Umbilical cord (tissue), 2 donors: ENCODE results near the gene RBMS3. TPM values are rescaled to one million over a fixed set of nuclear protein-coding genes. Genes with fewer than 3 reads are reported as not detected.
A peak's percentile ranks its signal among the peaks of the same experiment; 100 is the strongest.
"Not testable (repeated sequence)": the region's sequence is repeated elsewhere in the genome, so short reads cannot be mapped to it uniquely, and the experiment has no call there.

Source experiments
- DNase-seq: peaks from one replicate; pipeline ENCODE4 v3.0.0-alpha.2; 2015; ENCODE audit warnings: low spot score
- total RNA-seq: library from RNA; depleted of rRNA; stranded (reverse); fragments of >200 nt; gene quantifications from one replicate; pipeline ENCODE4 v1.2.3, GENCODE V29; 2014; ENCODE audit warnings: low replicate concordance; ENCODE audit not compliant: insufficient read depth

Gene RBMS3
- total RNA-seq, 1 donor from 2014 or later = 195 TPM

GRCh38 chr3:29429055-29429679 is 148.3 kb downstream of the RBMS3 start:
- peak; percentile 92 for DNase-seq

DNA sequence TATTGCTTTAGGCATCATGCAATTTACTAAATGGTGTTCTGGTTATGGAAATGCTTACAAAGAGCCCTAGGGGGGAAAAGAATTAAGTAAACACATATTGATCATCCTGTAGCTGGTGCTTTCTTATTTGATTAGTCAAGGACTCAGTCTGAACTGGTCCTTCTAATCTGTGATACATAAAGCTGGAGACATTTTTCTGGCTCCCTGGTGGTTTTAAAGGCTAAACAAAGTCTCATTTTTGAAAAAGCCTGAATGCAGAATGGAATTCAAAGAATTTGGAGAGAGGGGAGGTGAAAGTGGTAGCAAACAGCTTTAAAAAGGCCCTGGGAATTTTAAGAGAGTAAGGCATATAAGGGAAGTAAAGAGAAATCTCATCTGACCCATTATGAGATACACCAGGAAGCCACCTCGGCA is 149.7 kb downstream of the RBMS3 start:
- DNase-seq = peak; percentile 82

DNA sequence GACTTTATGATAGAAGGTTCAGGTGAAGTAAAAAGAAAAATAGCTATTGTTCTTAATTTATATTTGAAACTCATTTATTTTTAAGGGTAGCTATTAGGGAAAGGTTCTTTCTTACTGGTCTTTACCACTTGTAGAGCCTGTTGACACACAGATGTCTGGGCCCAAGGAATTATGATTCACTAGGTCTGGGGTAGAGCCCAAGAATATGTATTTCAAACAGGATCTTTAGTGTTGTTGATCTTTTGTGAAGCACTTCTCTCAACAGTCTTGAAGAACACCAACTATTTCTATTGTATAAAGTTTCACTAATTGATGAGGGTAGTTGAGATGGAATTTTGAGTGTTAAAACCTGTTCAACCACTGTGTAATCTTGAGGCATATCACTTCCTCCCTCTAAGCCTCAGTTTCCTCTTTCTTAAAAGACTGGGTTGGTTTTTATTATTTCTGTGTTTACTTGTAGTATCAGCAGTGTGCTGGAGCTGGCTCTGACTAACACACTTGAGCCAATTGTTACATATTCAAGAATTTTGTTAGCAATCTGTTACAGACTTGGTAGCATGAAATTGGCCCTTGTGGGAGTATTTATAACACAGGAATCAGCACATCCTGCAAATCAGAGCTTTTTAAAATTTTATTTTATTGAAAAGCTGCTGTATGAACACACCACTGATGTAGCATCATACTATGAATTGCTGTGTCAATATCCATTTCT is 155.9 kb downstream of the RBMS3 start:
- no peak for DNase-seq

DNA sequence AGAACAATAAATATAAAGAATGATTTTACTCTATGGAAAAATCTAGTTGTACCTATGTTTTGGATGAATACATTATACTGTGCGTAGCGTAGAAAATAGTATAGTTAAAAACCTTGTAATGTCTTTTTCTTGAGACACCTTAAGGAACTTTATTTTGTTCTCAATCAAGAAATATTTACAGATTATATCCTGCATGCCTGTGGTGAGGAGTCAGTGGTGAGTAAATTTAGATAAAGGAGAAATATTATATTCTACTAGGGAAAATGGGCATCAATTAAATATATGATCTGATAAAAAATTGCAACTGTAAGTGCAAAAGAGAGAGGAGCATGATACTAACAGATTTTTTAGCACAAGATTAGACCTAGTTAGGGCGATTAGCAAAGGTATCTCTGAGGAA is 157.7 kb downstream of the RBMS3 start:
- DNase-seq = no peak

GRCh38 chr3:29440413-29441305 is 159.8 kb downstream of the RBMS3 start:
- peak; percentile 52 for DNase-seq

GRCh38 chr3:29441422-29441821 is 160.6 kb downstream of the RBMS3 start:
- no peak for DNase-seq

DNA sequence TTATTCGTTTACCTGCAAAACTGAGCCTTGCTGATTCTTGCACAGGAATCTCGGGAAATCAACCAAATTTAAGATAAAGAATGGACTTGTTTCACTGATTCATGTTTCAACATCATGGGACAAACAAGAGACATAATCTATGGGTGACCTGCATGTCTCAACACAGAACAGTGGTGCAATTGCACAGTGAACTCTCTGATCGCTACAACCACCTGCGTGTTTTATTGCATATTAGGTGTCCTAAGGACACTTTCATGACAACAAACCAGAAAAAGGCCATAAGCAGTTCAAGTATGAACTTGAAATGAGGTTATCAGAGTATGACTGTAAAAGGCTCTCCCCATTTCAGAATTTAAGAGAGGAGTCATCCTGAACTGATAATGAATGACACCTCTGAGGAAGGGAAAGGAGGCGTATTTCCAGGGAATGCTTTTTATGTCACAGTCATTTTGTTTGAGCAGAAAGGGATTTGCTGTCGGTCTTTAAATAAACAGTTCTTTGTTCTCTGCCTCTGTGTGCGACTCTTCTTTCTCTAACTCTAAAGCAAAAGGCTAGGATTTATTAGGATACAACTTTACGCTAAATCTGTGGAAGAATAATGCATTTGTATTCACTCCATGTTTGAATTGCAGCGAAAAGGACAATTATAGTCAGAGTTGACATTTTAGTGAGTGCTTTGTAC is 167.2 kb downstream of the RBMS3 start:
- DNase-seq = no peak

DNA sequence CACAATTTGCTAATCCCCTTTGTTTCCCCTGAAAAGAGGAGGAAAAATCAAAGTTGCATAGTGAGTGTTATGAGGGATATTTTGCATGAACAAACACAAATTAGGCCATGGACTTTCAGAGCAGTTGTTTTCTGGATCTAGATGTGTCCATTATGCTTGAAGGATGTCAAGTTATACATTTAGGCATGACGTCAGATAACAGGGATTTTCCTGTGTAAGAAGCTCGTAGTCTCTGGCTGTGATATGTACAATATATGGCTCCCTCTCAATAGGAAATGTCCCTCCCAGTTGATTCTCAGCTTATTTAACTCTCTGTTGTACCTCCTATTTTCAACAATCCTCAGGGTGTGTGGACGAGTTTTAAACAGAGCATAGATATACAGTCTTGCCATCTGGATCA is 171.0 kb downstream of the RBMS3 start:
- no peak for DNase-seq

DNA sequence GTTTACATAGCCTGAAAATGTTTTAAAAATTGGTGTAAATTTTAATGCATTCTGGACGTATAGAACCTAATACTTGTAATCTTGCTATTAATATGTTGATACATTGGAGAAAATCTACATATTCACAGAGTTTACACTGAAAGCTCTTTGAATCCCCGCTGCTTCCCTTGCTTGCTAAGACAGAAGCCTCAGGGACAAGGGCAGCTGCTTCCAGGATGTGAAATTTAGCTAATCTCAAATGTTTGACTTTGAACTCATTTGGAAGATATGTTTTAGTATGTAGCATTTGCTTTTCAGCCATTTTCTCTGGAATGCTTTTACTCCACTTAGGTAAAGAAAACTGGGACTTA is 172.0 kb downstream of the RBMS3 start:
- DNase-seq = no peak

DNA sequence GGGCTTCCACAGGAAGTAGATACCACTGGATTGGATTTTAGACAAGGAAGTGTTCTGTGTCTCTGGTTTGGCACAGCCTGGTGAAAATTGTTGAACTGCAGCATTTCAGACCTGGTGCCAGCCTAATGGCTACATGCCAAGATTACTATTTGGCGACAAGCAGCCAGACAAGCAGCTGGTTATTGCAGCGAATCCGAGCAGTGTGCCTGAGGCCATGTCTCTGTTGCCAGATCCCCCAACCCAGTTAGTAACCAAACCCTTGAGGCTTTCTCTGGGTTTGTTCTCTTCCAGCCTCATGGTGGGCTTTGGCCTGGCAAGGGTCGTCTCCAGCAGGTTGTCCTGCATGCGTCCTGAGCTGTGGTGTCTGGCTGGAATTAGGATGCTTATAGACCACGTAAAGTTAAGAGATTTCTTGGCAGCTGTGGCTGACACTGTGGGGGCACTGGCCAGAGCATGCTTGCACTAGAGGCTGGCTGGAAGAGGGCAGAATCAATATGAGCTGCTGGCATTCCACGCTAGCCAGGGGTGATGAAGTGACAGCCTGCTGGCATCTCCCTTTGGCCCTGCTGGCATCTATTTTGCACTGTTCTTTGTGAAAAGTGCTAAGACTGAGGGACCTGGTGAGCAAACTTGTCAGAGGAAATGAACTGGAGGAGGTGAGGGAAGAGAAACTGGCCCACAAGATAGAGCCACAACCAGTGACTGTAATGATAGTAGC is 172.6 kb downstream of the RBMS3 start:
- no peak for DNase-seq

DNA sequence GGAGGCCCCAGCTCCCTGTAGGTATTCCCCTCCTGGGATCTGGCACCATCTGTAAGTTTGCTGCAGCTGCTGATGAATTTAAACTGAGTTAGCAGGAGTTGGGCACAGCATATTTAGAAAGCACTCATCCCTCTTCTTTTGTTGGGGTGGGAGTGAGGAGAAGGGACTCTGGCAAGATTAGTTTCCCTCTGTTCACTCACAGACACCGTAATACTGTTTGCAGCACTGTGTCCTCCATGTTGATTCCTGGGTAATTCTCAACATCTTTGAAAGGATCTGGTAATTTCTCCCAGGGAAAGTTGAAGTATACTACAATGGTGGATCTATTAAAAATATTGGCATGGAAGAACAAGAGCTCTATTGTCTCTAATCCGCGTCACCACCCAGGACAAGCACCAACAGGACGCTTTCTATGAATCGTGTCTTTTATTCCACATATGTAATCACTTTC is 173.3 kb downstream of the RBMS3 start:
- DNase-seq = no peak

GRCh38 chr3:29456901-29457300 is 176.0 kb downstream of the RBMS3 start:
- no peak for DNase-seq

GRCh38 chr3:29463304-29463703 is 182.4 kb downstream of the RBMS3 start:
- no peak for DNase-seq

- DNase-seq = no peak
These were observed 185.0 kb downstream of the RBMS3 start for GRCh38 chr3:29465836-29466235.

- no peak for DNase-seq
These were observed 185.6 kb downstream of the RBMS3 start for GRCh38 chr3:29466442-29466841.

DNA sequence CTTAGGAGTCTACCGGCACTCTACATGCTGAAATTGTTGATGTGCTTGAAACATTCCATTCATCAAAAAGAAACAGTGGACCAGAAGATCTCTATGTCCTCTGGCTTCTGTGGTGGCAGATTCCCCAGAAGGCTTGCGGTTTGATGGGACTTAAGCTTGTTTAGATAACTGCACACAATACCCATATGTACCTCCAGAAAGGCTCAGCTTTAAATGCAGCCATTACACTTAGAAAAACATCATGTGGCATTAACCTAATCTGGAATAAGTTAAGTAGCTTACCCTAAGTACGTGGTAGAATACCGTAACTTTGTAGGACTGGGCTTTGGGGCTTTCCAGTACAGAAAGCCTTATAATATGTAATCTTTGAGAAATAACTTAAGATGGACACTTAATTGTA is 187.3 kb downstream of the RBMS3 start:
- peak; percentile 83 for DNase-seq

DNA sequence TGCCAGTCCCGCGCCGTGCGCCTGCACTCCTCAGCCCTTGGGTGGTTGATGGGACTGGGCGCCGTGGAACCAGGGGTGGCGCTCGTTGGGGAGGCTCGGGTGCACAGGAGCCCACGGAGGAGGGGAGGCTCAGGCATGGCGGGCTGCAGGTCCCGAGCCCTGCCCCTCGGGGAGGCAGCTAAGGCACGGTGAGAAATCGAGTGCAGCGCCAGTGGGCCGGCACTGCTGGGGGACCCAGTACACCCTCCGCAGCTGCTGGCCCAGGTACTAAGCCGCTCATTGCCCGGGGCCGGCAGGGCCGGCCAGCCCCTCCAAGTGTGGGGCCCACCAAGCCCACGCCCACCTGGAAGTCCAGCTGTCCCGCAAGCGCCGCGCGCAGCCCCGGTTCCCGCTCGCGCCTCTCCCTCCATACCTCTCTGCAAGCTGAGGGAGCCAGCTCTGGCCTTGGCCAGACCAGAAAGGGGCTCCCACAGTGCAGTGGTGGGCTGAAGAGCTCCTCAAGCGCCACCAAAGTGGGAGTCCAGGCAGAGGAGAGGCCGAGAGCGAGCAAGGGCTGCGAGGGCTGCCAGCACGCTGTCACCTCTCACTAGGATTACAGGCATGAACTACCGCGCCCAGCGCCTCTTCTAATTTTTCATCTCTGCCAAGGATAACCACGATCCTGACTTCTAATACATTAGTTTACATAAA is 192.8 kb downstream of the RBMS3 start:
- DNase-seq = not testable (repeated sequence)

- peak; percentile 91 for DNase-seq
These were observed 194.5 kb downstream of the RBMS3 start for GRCh38 chr3:29475305-29475840.

- no peak for DNase-seq
These were observed 195.0 kb downstream of the RBMS3 start for GRCh38 chr3:29475854-29476253.

GRCh38 chr3:29478611-29479010 is 197.7 kb downstream of the RBMS3 start:
- DNase-seq = no peak
